ENCODE data around the gene NELL2.

DNA sequence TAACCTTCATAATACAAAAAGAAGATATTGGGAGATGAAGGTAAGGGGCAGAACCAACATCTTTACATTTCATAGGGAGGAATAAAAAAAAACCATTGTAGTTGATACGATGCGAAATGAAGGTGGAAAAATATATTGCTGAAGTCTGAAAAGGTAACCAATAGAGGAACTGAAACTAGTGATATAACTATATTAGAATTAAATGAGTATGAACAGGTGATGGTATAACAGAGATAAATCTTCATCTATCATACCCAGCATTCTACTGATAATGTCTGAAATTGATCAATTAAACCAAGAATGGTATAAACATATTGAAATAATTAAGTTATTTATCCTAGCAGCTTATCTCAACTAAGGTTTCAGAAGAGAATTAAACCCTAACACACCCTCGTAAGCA is 332.1 kb downstream of the NELL2 start:
- no peak for TF ChIP-seq POLR2A (IDR thresholded peaks at IDR 0.05)
- TF ChIP-seq, protein P1, sequence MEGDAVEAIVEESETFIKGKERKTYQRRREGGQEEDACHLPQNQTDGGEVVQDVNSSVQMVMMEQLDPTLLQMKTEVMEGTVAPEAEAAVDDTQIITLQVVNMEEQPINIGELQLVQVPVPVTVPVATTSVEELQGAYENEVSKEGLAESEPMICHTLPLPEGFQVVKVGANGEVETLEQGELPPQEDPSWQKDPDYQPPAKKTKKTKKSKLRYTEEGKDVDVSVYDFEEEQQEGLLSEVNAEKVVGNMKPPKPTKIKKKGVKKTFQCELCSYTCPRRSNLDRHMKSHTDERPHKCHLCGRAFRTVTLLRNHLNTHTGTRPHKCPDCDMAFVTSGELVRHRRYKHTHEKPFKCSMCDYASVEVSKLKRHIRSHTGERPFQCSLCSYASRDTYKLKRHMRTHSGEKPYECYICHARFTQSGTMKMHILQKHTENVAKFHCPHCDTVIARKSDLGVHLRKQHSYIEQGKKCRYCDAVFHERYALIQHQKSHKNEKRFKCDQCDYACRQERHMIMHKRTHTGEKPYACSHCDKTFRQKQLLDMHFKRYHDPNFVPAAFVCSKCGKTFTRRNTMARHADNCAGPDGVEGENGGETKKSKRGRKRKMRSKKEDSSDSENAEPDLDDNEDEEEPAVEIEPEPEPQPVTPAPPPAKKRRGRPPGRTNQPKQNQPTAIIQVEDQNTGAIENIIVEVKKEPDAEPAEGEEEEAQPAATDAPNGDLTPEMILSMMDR (IDR thresholded peaks at IDR 0.05), result no peak

Measured in vagina (tissue), 2 donors.